WI38 (cell line): ENCODE measurements around the gene CD36.
A peak's percentile ranks its signal among the peaks of the same experiment; 100 is the strongest.

Experiments used
- H3K4me3 ChIP-seq: 2 replicates; pipeline ENCODE4 v1.5.1; 2011; ENCODE audit warnings: low read depth, mild to moderate bottlenecking, control low read depth, low read length
- TF ChIP-seq, protein P1 (sequence below): IDR thresholded peaks from 2 replicates; pipeline ENCODE4 v1.5.1; 2012; ENCODE audit warnings: low read depth, mild to moderate bottlenecking, control low read depth, low read length

The CD36 gene

DNA sequence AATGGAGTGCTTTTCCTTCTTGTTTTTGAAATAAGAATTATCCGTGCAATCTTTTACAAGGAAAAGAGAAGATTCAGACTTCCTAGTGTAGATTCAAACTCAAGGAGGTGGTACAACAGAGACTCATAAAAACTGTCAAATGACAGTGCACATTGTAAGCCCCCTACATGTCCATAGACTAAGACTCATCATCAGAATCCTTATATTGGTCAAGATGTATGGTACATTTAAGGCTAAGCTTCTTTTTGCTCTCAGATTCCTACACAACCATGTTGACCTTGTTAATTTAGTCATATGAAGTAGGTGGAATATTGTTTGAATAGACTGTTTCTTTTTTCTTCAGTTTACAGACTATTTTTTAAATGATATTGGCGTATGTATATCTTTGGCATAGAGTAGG is 11.6 kb downstream of the CD36 start:
- TF ChIP-seq, protein P1, sequence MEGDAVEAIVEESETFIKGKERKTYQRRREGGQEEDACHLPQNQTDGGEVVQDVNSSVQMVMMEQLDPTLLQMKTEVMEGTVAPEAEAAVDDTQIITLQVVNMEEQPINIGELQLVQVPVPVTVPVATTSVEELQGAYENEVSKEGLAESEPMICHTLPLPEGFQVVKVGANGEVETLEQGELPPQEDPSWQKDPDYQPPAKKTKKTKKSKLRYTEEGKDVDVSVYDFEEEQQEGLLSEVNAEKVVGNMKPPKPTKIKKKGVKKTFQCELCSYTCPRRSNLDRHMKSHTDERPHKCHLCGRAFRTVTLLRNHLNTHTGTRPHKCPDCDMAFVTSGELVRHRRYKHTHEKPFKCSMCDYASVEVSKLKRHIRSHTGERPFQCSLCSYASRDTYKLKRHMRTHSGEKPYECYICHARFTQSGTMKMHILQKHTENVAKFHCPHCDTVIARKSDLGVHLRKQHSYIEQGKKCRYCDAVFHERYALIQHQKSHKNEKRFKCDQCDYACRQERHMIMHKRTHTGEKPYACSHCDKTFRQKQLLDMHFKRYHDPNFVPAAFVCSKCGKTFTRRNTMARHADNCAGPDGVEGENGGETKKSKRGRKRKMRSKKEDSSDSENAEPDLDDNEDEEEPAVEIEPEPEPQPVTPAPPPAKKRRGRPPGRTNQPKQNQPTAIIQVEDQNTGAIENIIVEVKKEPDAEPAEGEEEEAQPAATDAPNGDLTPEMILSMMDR, result no peak
- H3K4me3 ChIP-seq, result no peak overlapping the region

DNA sequence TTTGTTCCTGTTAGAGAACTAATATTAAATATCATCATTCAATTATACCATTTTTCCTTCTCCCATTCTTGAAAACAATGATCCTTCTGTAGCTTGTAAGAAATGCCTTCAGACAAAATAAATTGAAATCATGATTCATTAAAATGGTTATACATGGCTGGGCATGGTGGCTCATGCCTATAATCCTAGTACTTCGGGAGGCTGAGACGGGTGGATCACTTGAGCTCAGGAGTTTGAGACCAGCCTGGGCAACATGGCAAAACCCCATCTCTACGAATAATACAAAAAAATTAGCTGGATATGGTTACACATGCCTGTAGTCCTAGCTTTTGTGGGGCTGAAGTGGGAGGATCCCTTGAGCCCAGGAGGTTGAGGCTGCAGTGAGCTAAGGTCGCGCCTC is 13.0 kb downstream of the CD36 start:
- no peak overlapping the region for H3K4me3 ChIP-seq
- TF ChIP-seq, protein P1, result no peak

DNA sequence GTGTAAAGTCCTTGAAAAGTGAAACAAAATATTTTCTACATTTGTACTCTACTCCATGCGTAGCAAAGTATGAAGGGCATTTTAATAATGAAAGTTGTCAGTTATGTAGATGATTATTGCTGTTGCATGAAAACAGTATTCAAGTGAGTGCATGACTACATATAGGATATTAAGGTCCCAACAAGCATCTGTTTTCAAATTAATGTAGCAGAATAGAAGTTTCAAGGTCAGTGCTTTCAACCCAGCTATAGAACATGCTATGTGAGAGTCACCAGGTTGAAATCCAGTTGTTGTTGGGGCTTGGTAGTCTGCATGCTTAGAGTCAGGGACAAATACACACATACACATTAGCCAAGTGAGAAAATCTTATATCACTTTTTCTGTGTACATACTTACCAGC is 14.8 kb downstream of the CD36 start:
- TF ChIP-seq, protein P1, result no peak
- H3K4me3 ChIP-seq, result no peak overlapping the region

DNA sequence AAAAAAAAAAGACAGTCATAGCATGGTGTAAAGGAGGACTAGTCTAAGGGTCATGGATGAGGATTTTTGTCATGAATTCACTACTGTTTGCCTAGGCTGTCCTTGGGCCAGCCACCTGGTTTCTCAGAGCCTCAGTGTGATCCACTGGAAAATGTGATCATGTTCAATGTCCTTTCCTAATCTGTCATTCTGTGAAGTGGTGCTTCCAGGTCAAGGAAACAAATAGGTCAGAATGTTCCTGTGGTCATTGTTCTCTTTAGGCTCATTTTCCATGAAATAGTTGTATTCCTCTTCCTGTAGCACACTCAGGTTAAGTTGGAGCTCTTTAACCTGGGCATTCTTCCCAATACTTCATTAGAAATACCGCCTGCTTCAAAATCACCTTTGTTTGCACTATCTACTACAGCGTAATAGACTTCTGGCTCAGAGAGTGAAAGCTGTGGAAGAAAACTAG is 16.5 kb downstream of the CD36 start:
- TF ChIP-seq, protein P1, result no peak

DNA sequence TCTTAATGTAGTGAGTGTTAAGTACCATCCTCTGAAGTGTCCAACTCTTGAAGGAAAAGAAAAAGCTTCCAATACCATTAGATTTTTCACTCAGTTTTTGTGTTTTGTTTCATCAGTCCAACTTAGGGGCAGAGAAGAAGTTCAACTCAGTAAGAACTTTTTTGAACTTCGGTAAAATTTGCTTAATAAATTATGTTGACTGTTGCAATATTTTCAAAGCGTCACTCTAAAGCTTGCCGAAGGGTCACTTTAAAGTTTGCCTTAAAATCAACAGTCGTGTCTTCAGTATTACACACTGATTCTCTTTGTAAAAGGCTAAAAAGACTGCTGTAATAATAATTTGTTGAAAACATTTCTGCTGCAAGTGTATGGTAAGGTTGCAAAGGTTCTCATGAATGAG is 17.6 kb downstream of the CD36 start:
- TF ChIP-seq, protein P1, result no peak
- no peak overlapping the region for H3K4me3 ChIP-seq

More for the DNA sequence above, 16.5 kb downstream of the CD36 start:
- no peak overlapping the region for H3K4me3 ChIP-seq

DNA sequence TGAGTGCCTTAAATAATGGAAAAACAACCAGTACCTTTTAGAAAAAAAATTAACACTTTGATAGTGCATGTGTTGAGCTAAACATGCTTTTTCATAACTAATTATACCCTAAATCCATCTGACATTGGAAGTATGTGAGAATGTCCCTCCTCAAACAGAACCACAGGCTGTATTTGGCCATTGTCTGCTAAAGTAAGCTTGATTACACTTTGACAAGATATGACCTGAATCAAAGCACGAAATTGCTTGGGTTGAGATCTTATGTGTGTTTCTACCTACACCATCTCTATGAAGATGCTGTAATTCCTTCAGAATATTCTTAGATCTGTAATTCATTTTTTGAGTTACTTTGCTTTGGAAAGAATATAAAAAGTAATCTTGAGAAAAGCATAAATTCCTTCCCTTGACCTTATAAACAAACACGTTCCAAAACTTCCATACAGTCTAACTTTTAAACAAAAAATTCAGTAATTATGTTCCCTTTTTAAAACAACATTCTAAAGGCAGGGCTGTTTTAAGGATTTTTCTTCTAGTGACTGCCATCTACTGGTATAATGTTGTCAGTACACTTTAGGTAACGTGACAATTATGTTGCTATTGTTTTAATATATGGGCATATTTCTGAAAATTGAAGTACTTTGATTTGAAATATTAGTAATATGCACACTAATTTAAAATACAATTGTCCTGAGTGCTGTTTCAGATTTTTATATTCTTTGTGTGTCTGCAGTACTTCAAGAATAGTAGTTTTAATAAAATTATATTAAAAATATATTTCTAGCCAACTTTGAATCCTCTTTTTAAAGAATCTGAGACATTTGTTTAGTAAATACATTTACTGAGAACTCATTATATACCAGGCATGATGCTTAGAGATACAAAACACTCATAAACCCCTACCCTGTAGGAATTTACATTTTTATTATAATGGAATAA is 20.9 kb downstream of the CD36 start:
- TF ChIP-seq, protein P1, result peak; percentile 10; the same call in 1 of the 2 replicates
- no peak overlapping the region for H3K4me3 ChIP-seq

DNA sequence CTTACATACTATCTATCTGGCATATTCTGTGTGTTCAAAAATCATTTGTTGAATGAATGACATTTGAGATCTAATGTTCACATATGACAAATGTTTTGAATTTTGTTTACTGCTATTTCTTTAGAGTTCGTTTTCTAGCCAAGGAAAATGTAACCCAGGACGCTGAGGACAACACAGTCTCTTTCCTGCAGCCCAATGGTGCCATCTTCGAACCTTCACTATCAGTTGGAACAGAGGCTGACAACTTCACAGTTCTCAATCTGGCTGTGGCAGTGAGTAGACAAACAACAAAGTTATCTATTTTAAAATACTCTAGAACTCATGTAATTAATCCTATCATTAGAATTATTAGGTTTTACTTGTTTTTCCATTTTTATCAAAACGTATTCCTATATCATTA is 22.5 kb downstream of the CD36 start:
- H3K4me3 ChIP-seq, result no peak overlapping the region
- TF ChIP-seq, protein P1, result no peak
